ENCODE data around the gene ZRSR2. TPM values are rescaled to one million over a fixed set of nuclear protein-coding genes. Genes with fewer than 3 reads are reported as not detected.

Gene ZRSR2
- polyA plus RNA-seq, 2 of the 4 experiments (the other 2 are of a cell fraction): 10.5 to 12.0 TPM

GRCh38 chrX:15812192-15812938, 22.1 kb downstream of the ZRSR2 start (continued):
- no peak for TF ChIP-seq CTCF (IDR thresholded peaks at IDR 0.05)
- no peak for TF ChIP-seq TFCP2L1 (CRISPR knock-in tag; IDR thresholded peaks at IDR 0.05)

GRCh38 chrX:15813416-15813815, 23.1 kb downstream of the ZRSR2 start:
- POLR2A ChIA-PET: no interaction called here
- no peaks in the 10 kb centered on the region for H3K4me1 ChIP-seq
- no peak overlapping the region for H3K27ac ChIP-seq
- no peaks in the 10 kb centered on the region for H3K9me3 ChIP-seq
- no peak for ATAC-seq
- FAIRE-seq: no peak
- H3K4me3 ChIP-seq: no peak overlapping the region
- no peak for DNase-seq (ENCODE audit: low read depth in 1 of 2, low spot score in 1 of 2)
- H3K4me2 ChIP-seq: no peak overlapping the region
- CTCF ChIA-PET: no interaction called here
- TF ChIP-seq ZSCAN20 (CRISPR knock-in tag; IDR thresholded peaks at IDR 0.05): no peak
- TF ChIP-seq JUN (IDR thresholded peaks at IDR 0.05): no peak
- no peak for TF ChIP-seq REST (IDR thresholded peaks at IDR 0.05)
- no peak for TF ChIP-seq SMC3 (IDR thresholded peaks at IDR 0.05)
- no peak for TF ChIP-seq EHF (CRISPR knock-in tag; IDR thresholded peaks at IDR 0.05)
- TF ChIP-seq RNF2 (IDR thresholded peaks at IDR 0.05; ENCODE audit: borderline replicate concordance, low read depth): no peak
- no peak for TF ChIP-seq CEBPB (IDR thresholded peaks at IDR 0.05)
- TF ChIP-seq FOSL2 (IDR thresholded peaks at IDR 0.05): no peak
- TF ChIP-seq FOSL2 (CRISPR knock-in tag; IDR thresholded peaks at IDR 0.05): no peak
- TF ChIP-seq ESRRA (IDR thresholded peaks at IDR 0.05; ENCODE audit: borderline replicate concordance, low read length): no peak
- no peak for TF ChIP-seq RAD21 (conservative IDR thresholded peaks at IDR 0.05 in 1 of 2, IDR thresholded peaks at IDR 0.05 in 1 of 2)
- no peak for TF ChIP-seq JUNB (IDR thresholded peaks at IDR 0.05)
- no peak for TF ChIP-seq CTCF (IDR thresholded peaks at IDR 0.05)
- TF ChIP-seq TP53 (CRISPR knock-in tag; IDR thresholded peaks at IDR 0.05): no peak
- 87% methylated on average over 1 of the region's 1 CpG for WGBS (ENCODE audit: missing lambda C conversion rate)

GRCh38 chrX:15814771-15815365, 24.6 kb downstream of the ZRSR2 start:
- H3K27ac ChIP-seq: no peak overlapping the region
- ChIA-PET POLR2A (no interaction called here), CTCF (interaction anchor here (2.0 kb wide), 1 partner anchor 14 kb away, joined by 8 read pairs; no protein-coding TSS in a partner anchor)
- 93% methylated on average over 6 of the region's 6 CpGs for WGBS (ENCODE audit: missing lambda C conversion rate)
- no peaks in the 10 kb centered on the region for H3K4me1 ChIP-seq
- H3K9me3 ChIP-seq: no peaks in the 10 kb centered on the region
- H3K4me2 ChIP-seq: no peak overlapping the region
- no peak overlapping the region for H3K4me3 ChIP-seq
- DNase-seq (ENCODE audit: low read depth in 1 of 2, low spot score in 1 of 2): no peak
- ATAC-seq: no peak
- no peak for FAIRE-seq
- TF ChIP-seq ZNF302 (CRISPR knock-in tag; IDR thresholded peaks at IDR 0.05): no peak
- TF ChIP-seq CHD4 (IDR thresholded peaks at IDR 0.05; ENCODE audit: borderline replicate concordance): no peak
- no peak for TF ChIP-seq HOXB5 (CRISPR knock-in tag; IDR thresholded peaks at IDR 0.05)
- TF ChIP-seq ELK1 (IDR thresholded peaks at IDR 0.05; ENCODE audit: low read depth, low read length): no peak
- TF ChIP-seq HDAC2 (IDR thresholded peaks at IDR 0.05): no peak
- TF ChIP-seq ATOH8 (CRISPR knock-in tag; IDR thresholded peaks at IDR 0.05; ENCODE audit: low read depth): no peak
- no peak for TF ChIP-seq CBX8 (IDR thresholded peaks at IDR 0.05)
- no peak for TF ChIP-seq GATA3 (IDR thresholded peaks at IDR 0.05; ENCODE audit: borderline replicate concordance)
- TF ChIP-seq HES2 (IDR thresholded peaks at IDR 0.05): no peak
- no peak for TF ChIP-seq SREBF2 (IDR thresholded peaks at IDR 0.05)
- no peak for TF ChIP-seq ZFP36 (IDR thresholded peaks at IDR 0.05; ENCODE audit: borderline replicate concordance, partially characterized antibody)
